Measurements from ENCODE around the gene ATP8A2. TPM values are rescaled to one million over a fixed set of nuclear protein-coding genes. Genes with fewer than 3 reads are reported as not detected.

ATP8A2 gene
- total RNA-seq, 1 donor from 2014 or later = 1.9 TPM

GRCh38 chr13:25372284-25373081, 709 bp downstream of the ATP8A2 start:
- Mint-ChIP-seq H3K4me3 (ENCODE audit: unreplicated experiment) (peak overlapping the region; percentile 65), H3K27me3 (ENCODE audit: low read depth) (peaks cover 57% of the 10 kb centered on the region), H3K9me3 (ENCODE audit: low read depth) (no peaks in the 10 kb centered on the region), H3K27ac (ENCODE audit: unreplicated experiment) (no peak overlapping the region), H3K4me1 (ENCODE audit: low read depth) (peaks cover 3% of the 10 kb centered on the region), H3K36me3 (ENCODE audit: low read depth) (no peaks in the 10 kb centered on the region)
- TF ChIP-seq, protein P1, sequence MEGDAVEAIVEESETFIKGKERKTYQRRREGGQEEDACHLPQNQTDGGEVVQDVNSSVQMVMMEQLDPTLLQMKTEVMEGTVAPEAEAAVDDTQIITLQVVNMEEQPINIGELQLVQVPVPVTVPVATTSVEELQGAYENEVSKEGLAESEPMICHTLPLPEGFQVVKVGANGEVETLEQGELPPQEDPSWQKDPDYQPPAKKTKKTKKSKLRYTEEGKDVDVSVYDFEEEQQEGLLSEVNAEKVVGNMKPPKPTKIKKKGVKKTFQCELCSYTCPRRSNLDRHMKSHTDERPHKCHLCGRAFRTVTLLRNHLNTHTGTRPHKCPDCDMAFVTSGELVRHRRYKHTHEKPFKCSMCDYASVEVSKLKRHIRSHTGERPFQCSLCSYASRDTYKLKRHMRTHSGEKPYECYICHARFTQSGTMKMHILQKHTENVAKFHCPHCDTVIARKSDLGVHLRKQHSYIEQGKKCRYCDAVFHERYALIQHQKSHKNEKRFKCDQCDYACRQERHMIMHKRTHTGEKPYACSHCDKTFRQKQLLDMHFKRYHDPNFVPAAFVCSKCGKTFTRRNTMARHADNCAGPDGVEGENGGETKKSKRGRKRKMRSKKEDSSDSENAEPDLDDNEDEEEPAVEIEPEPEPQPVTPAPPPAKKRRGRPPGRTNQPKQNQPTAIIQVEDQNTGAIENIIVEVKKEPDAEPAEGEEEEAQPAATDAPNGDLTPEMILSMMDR (IDR thresholded peaks at IDR 0.05) = no peak
- no peak for DNase-seq (ENCODE audit: low spot score)

DNA sequence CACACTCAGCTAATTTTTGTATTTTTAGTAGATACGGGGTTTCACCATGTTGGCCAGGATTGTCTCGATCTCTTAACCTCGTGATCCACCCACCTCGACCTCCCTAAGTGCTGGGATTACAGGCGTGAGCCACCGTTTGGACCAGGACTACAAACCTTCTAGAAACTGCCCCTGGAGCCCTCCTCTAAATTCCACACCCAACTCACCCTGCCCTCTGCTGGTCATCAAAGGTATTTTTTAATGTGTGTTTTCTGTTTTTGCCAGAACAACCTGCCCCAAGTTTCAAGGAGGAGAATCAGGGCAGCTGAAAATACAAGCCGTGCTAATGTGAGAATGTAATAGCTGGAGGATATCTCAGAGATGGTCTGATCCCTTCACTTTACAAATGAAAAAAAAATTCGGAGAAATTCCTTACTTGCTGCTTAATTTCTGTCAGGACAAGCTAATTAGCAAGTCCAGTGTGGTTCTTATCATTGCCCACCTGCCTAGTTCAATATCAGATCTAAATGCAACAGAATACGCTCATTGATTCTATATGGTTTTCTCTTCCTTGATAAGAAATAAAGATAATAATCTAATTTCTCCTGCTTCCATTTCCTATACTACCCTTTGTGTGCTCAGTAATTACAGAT, 4.1 kb downstream of the ATP8A2 start:
- TF ChIP-seq, protein P1 (IDR thresholded peaks at IDR 0.05) = peak; percentile 83
- H3K27ac Mint-ChIP-seq (ENCODE audit: unreplicated experiment) = no peak overlapping the region
- no peak overlapping the region for H3K4me3 Mint-ChIP-seq (ENCODE audit: unreplicated experiment)
- peaks cover 3% of the 10 kb centered on the region for H3K4me1 Mint-ChIP-seq (ENCODE audit: low read depth)
- peaks cover 47% of the 10 kb centered on the region for H3K27me3 Mint-ChIP-seq (ENCODE audit: low read depth)
- H3K36me3 Mint-ChIP-seq (ENCODE audit: low read depth) = no peaks in the 10 kb centered on the region
- no peaks in the 10 kb centered on the region for H3K9me3 Mint-ChIP-seq (ENCODE audit: low read depth)
- DNase-seq (ENCODE audit: low spot score) = no peak

DNA sequence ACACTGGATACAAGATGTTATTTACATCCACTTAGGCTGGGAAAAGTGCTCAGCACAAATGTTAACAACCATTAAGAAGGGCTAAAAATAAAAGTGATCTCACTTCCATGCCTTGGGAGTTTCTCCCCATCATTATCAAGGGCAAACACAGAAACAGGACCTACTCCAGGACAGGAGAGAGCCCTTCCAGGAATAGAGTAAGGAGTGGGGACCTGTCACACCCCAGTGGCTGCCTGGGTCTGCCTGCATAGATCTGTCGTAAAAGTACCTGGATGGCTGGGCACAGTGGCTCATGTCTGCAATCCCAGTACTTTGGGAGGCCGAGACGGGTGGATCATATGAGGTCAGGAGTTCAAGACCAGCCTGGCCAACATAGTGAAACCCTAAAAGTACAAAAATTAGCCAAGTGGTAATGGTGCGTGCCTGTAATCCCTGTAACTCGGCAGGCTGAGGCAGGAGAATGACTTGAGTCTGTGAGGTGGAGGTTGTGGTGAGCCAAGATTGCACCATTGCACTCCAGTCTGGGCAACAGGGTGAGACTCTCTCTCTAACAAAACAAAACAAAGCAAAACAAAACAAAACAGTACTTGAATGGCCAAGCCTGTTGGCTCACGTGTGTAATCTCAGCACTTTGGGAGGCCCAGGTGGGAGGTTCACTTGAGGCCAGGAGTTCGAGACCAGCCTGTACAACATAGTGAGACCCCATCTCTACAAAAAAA, 5.6 kb downstream of the ATP8A2 start:
- H3K27ac Mint-ChIP-seq (ENCODE audit: unreplicated experiment) = no peak overlapping the region
- H3K9me3 Mint-ChIP-seq (ENCODE audit: low read depth) = no peaks in the 10 kb centered on the region
- no peak overlapping the region for H3K4me3 Mint-ChIP-seq (ENCODE audit: unreplicated experiment)
- H3K4me1 Mint-ChIP-seq (ENCODE audit: low read depth) = no peaks in the 10 kb centered on the region
- H3K36me3 Mint-ChIP-seq (ENCODE audit: low read depth) = no peaks in the 10 kb centered on the region
- DNase-seq (ENCODE audit: low spot score) = no peak
- TF ChIP-seq, protein P1 (IDR thresholded peaks at IDR 0.05) = no peak
- H3K27me3 Mint-ChIP-seq (ENCODE audit: low read depth) = peaks cover 46% of the 10 kb centered on the region

DNA sequence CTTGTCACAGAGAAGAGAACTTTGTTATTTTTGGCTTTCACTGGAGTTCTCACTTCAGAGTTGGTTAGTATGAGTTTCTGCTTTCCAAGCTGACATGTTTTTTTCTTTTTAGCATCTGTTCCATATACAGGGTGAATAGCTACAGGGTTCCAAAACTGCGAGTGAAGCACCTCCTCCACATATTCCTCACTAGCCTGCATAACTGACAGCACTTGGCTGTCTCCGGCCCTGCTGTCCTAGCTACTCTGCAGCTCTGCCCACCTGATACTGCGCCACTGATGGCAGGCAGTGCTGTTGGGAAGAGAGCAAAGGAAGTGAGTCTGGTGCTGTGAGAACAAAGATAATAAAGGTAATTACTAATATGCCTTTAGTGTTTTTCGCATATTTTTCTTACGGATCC, 6.8 kb downstream of the ATP8A2 start:
- no peaks in the 10 kb centered on the region for H3K36me3 Mint-ChIP-seq (ENCODE audit: low read depth)
- H3K27ac Mint-ChIP-seq (ENCODE audit: unreplicated experiment) = no peak overlapping the region
- TF ChIP-seq, protein P1 (IDR thresholded peaks at IDR 0.05) = no peak
- DNase-seq (ENCODE audit: low spot score) = no peak
- H3K4me3 Mint-ChIP-seq (ENCODE audit: unreplicated experiment) = no peak overlapping the region
- H3K9me3 Mint-ChIP-seq (ENCODE audit: low read depth) = no peaks in the 10 kb centered on the region
- H3K4me1 Mint-ChIP-seq (ENCODE audit: low read depth) = no peaks in the 10 kb centered on the region
- H3K27me3 Mint-ChIP-seq (ENCODE audit: low read depth) = peaks cover 37% of the 10 kb centered on the region

DNA sequence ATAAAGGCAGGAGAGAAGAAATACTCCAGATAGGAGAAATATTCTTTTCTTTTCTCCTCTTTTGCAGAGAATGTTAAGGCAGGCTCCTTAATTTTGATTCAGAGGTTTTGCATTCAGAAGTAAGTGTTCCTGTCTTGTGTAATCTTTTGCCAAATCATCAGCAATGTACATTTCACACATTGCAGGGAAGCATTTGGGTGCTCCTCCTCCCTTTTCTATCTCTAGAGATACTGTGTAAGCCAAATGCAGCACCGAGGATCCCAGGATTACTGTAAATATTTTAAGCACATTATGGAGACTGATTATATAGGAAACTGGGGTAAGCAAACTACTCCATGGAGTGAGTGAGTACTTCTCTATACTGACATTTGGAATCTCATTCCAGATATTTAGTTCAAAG, 7.2 kb downstream of the ATP8A2 start:
- no peak for DNase-seq (ENCODE audit: low spot score)
- no peaks in the 10 kb centered on the region for H3K9me3 Mint-ChIP-seq (ENCODE audit: low read depth)
- TF ChIP-seq, protein P1 (IDR thresholded peaks at IDR 0.05) = no peak
- no peaks in the 10 kb centered on the region for H3K4me1 Mint-ChIP-seq (ENCODE audit: low read depth)
- H3K4me3 Mint-ChIP-seq (ENCODE audit: unreplicated experiment) = no peak overlapping the region
- H3K27me3 Mint-ChIP-seq (ENCODE audit: low read depth) = peaks cover 36% of the 10 kb centered on the region
- no peaks in the 10 kb centered on the region for H3K36me3 Mint-ChIP-seq (ENCODE audit: low read depth)
- H3K27ac Mint-ChIP-seq (ENCODE audit: unreplicated experiment) = no peak overlapping the region

Data from chondrocyte (in vitro differentiated cells).